ENCODE results near the gene ZNF292.

DNA sequence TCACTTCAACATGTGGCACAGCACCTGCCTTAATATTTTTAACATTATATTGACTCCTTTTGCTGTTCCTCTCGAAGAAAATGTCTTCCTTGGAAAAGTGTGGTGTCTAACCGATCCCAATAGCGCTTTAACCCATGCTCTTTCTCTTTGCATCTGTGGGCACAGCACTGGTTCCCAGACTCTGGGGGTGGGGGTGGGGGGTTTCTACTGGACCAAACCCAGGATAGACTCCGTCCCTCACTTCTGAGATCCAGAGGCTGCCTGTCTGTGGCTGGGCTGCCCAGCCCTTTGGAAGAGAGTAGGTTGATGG, 3.9 kb upstream of the ZNF292 start:
- TF ChIP-seq, protein P1, sequence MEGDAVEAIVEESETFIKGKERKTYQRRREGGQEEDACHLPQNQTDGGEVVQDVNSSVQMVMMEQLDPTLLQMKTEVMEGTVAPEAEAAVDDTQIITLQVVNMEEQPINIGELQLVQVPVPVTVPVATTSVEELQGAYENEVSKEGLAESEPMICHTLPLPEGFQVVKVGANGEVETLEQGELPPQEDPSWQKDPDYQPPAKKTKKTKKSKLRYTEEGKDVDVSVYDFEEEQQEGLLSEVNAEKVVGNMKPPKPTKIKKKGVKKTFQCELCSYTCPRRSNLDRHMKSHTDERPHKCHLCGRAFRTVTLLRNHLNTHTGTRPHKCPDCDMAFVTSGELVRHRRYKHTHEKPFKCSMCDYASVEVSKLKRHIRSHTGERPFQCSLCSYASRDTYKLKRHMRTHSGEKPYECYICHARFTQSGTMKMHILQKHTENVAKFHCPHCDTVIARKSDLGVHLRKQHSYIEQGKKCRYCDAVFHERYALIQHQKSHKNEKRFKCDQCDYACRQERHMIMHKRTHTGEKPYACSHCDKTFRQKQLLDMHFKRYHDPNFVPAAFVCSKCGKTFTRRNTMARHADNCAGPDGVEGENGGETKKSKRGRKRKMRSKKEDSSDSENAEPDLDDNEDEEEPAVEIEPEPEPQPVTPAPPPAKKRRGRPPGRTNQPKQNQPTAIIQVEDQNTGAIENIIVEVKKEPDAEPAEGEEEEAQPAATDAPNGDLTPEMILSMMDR (IDR thresholded peaks at IDR 0.05): no peak
- no peak for TF ChIP-seq EZH2 (IDR thresholded peaks at IDR 0.05; ENCODE audit: borderline replicate concordance, insufficient read depth, low read depth, low read length, poor library complexity, severe bottlenecking)

All from B cell (primary cell).